ENCODE results near the gene BCL2L13. TPM values are rescaled to one million over a fixed set of nuclear protein-coding genes. Genes with fewer than 3 reads are reported as not detected.
A peak's percentile ranks its signal among the peaks of the same experiment; 100 is the strongest.

Gene BCL2L13
- total RNA-seq, 2 donors from 2014 or later, result 56.5 to 64.1 TPM

GRCh38 chr22:17770180-17771077, 131.9 kb downstream of the BCL2L13 start:
- Histone ChIP-seq H3K36me3 (no peaks in the 10 kb centered on the region), H3K9me3 (no peaks in the 10 kb centered on the region), H3K27ac (no peak overlapping the region), H3K4me1 (peaks cover 0 to 23% of the 10 kb centered on the region in 2 donors), H3K27me3 (no peaks in the 10 kb centered on the region), H3K4me3 (no peak overlapping the region)
- TF ChIP-seq CTCF (IDR thresholded peaks at IDR 0.05), result no peak
- no peak for DNase-seq (ENCODE audit: low spot score)

DNA sequence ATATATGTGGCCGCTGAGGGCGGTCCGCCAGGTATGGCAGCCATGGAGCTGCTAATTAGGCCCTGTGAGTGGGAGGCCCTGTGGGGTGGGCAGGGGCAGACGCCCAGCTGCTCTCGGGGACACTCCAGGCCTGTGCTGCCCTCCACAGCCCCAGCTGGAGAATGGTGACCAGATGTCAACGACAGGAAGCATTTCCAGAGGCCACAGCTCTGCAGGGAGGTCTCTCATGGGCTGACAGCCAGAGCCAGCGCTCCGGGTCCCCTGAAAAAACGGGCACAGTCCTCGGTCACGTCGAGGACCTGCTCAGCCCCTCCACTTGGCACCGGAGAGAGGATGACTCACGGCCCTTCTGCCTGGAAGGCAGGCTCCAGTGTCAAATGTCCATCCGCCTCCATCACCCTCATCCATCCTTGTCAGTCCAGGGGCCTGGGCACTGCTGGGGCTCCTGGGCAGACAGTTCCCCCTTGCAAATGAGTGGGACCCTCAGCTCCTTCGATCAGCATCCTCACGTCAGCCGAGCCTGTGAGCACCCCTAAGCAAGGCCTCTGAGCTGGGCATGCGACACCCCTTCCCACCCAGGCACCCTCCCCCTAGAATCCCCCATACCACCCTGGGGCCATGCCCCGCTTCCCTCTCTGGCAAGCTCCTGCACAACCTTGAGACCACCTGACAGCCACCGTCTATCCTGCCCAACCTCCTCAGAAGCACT, 133.8 kb downstream of the BCL2L13 start:
- Histone ChIP-seq H3K4me3 (peak overlapping the region in 1 of 2 donors; percentile 63), H3K27ac (no peak overlapping the region), H3K36me3 (no peaks in the 10 kb centered on the region), H3K27me3 (no peaks in the 10 kb centered on the region), H3K4me1 (peaks cover 0 to 23% of the 10 kb centered on the region in 2 donors), H3K9me3 (no peaks in the 10 kb centered on the region)
- no peak for DNase-seq (ENCODE audit: low spot score)
- TF ChIP-seq CTCF (IDR thresholded peaks at IDR 0.05), result no peak

GRCh38 chr22:17772958-17773605, 134.5 kb downstream of the BCL2L13 start:
- H3K27me3 ChIP-seq, result no peaks in the 10 kb centered on the region
- H3K36me3 ChIP-seq, result no peaks in the 10 kb centered on the region
- TF ChIP-seq CTCF (IDR thresholded peaks at IDR 0.05), result no peak
- peak overlapping the region; percentile 63 to 77 for H3K4me3 ChIP-seq
- no peak overlapping the region for H3K27ac ChIP-seq
- no peaks in the 10 kb centered on the region for H3K9me3 ChIP-seq
- H3K4me1 ChIP-seq, result peaks cover 0 to 23% of the 10 kb centered on the region in 2 donors
- DNase-seq (ENCODE audit: low spot score), result no peak

- no peaks in the 10 kb centered on the region for H3K36me3 ChIP-seq
- H3K9me3 ChIP-seq, result no peaks in the 10 kb centered on the region
- no peaks in the 10 kb centered on the region for H3K27me3 ChIP-seq
- TF ChIP-seq CTCF (IDR thresholded peaks at IDR 0.05), result no peak
- H3K4me1 ChIP-seq, result peaks cover 0 to 23% of the 10 kb centered on the region in 2 donors
- peak overlapping the region; percentile 33 to 50 for H3K27ac ChIP-seq
- peak overlapping the region; percentile 63 to 77 for H3K4me3 ChIP-seq
- no peak for DNase-seq (ENCODE audit: low spot score)
Observed at GRCh38 chr22:17773606-17774205, 135.1 kb downstream of the BCL2L13 start.

- DNase-seq (ENCODE audit: low spot score), result no peak
- Histone ChIP-seq H3K27ac (peak within 1 kb of the TSS; percentile 33 to 50), H3K4me3 (peak within 1 kb of the TSS; percentile 63 to 77), H3K36me3 (no peaks in the 10 kb centered on the region), H3K4me1 (peaks cover 0 to 23% of the 10 kb centered on the region in 2 donors), H3K9me3 (no peaks in the 10 kb centered on the region), H3K27me3 (no peaks in the 10 kb centered on the region)
- TF ChIP-seq CTCF (IDR thresholded peaks at IDR 0.05), result no peak
Observed at GRCh38 chr22:17774206-17774925, 135.8 kb downstream of the BCL2L13 start, which contains the start of gene BID. TSS of gene BID (minus strand) at chr22:17774469. CDS start at chr22:17750116, 24,353 bp downstream.

Data from right atrium auricular region (tissue), 2 donors.